Sigmoid colon (tissue), 7 donors: ENCODE data around the gene DUSP28. TPM values are rescaled to one million over a fixed set of nuclear protein-coding genes. Genes with fewer than 3 reads are reported as not detected.

ENCODE experiments used
- DNase-seq: peaks from one replicate; pipeline ENCODE4 v3.0.0-alpha.2; 2019
- H3K27ac ChIP-seq, 4 donors: fragments of 200-600 bp; sonication (generic); one replicate each; pipeline ENCODE4 v1.5.1; 2016 to 2019; ENCODE audit warnings: mild to moderate bottlenecking in 1 of 4
- H3K27me3 ChIP-seq, 3 donors: fragments of 200-600 bp; sonication (generic); one replicate each; pipeline ENCODE4 v1.5.1; 2019; ENCODE audit warnings: mild to moderate bottlenecking in 1 of 3
- H3K36me3 ChIP-seq, 4 donors: fragments of 200-600 bp; sonication (generic); one replicate each; pipeline ENCODE4 v1.5.1; 2016 to 2019
- H3K4me1 ChIP-seq, 4 donors: fragments of 200-600 bp; sonication (generic); one replicate each; pipeline ENCODE4 v1.5.1; 2017 to 2019
- H3K4me3 ChIP-seq, 4 donors: fragments of 200-600 bp; sonication (generic); one replicate each; pipeline ENCODE4 v1.5.1; 2017 to 2019; ENCODE audit warnings: mild to moderate bottlenecking in 2 of 4, moderate library complexity in 1 of 4
- H3K9me3 ChIP-seq, 4 donors: fragments of 200-600 bp in 3 of 4; sonication (generic) in 3 of 4; one replicate each; pipeline versions ENCODE4 v1.5.1 to v1.6.1; 2013 to 2019
- CTCF ChIP-seq, 4 experiments: fragments of 450-650 bp in 3 of 4; fragments of 200-600 bp in 1 of 4; IDR thresholded peaks; one replicate each; pipeline ENCODE4 v1.5.1; 2016 to 2019; ENCODE audit warnings: antibody characterized with exemption in 4 of 4, mild to moderate bottlenecking in 3 of 4, moderate library complexity in 2 of 4
- EP300 ChIP-seq, 4 donors: sonication (generic); formaldehyde crosslinking; IDR thresholded peaks; one replicate each; pipeline ENCODE4 v1.6.1; 2017; ENCODE audit warnings: antibody characterized with exemption in 4 of 4
- POLR2A ChIP-seq, 2 donors: fragments of 450-650 bp; IDR thresholded peaks; one replicate each; pipeline ENCODE4 v1.6.1; 2016; ENCODE audit warnings: antibody characterized with exemption in 2 of 2, mild to moderate bottlenecking in 2 of 2, moderate library complexity in 2 of 2
- POLR2AphosphoS5 ChIP-seq, 4 donors: sonication (generic); formaldehyde crosslinking; IDR thresholded peaks; one replicate each; pipeline ENCODE4 v1.6.1; 2017; ENCODE audit warnings: antibody characterized with exemption in 4 of 4
- WGBS, 2 donors: extraction: QIAGEN DNeasy Blood & Tissue Kit; methylation state at CpG; one replicate each; pipeline ENCODE4 v1.1.7; 2013; 5-methylcytosine and 5-hydroxymethylcytosine counted together
- intact Hi-C: fragments of 100-400 bp; cut with DNase I; formaldehyde crosslinking; loops from one replicate; pipeline ENCODE4 v1.15.1; 2023
- polyA plus RNA-seq, 3 donors: library from polyadenylated mRNA; stranded (reverse); fragments of 200-250 nt; gene quantifications; one replicate each; pipeline ENCODE4 v1.2.3, GENCODE V29; 2013
- total RNA-seq, 4 donors: library from RNA; depleted of rRNA; stranded (reverse); fragments of >200 nt; gene quantifications; one replicate each; pipeline ENCODE4 v1.1.0, GENCODE V29; 2016
- donor health status: healthy with polysubstance abuse.
- donor health status: Bipolar disorder and iron deficiency.
- donor health status: healthy.

DUSP28 gene
- total and polyA plus RNA-seq, 7 donors: 4.6 to 10.2 (median 5.4) TPM

DNA sequence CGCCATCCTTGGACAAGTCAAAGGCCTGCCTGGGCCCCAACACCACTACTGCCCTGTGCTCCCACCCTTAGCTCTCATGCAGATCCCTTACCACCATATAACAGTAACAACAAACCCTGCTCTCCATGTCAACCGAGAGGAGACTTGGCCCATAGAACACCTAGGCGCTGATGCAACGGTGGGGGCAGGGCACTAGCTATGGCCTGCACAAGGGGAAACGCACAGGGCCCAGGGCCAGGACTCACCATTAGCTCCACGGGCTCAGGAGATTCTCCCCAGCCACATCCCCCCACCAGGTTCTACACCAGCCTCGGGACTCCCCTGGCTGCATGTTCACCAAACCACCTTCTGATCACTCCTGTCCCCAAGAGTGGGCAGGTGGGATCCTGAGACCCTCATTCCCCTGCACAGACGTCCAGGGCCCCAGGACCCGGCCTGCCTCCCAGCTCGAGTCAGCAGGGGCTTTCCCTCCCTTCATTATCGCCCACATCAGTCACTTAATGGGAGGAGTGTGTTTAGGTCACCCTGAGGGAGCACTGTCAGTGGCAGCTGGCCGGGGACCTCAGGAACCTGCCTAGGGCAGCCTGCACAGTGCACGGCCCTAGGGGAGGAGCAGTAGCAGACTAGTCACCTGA lies 31.6 kb upstream of the DUSP28 start:
- peaks cover 0 to 21% (median 1%) of the 10 kb centered on the region in 4 donors for H3K36me3 ChIP-seq
- intact Hi-C loops: no loop called here

DNA sequence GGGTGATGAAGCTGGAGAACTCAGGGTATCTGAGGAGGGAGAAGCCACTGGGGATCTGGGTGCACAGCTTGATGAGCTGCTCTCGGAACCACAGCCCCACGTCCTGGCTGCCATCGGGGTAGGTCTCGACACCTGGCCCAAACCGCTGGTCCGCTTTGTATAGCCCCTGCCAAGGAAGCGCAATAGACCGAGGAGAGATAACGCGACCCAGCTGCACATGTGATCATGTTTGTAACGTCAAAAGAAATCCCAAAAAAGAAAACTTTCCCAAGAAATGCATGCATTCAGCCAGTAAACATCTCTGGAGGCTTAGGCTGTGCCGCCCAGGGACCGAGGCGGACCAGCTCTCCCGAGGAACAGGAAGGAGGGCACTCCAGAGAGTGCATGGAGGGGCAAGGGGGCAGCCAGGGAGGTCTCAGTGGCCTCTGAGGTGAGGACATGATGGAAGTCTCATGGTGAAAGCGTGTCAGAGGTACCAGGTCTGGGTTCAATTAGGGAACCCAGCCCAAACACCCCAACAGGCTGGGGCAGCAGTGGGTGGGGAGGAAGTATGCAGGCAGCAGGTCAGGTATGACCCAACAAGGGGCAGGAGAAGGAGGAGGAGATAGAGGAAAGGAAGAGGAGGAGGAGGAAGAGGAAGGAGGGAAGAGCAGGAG lies 30.7 kb upstream of the DUSP28 start:
- intact Hi-C loops: no loop called here
- TF ChIP-seq CTCF (IDR thresholded peaks at IDR 0.05): no peak
- no peak for TF ChIP-seq POLR2A (IDR thresholded peaks at IDR 0.05)
- TF ChIP-seq POLR2AphosphoS5 (IDR thresholded peaks at IDR 0.05): no peak
- no peak for TF ChIP-seq EP300 (IDR thresholded peaks at IDR 0.05)
- H3K36me3 ChIP-seq: peaks cover 0 to 17% (median 0%) of the 10 kb centered on the region in 4 donors
- WGBS, 2 donors: 96 to 98% methylated on average over 16 of the region's 16 CpGs
- H3K27me3 ChIP-seq: no peaks in the 10 kb centered on the region
- no peak overlapping the region for H3K4me3 ChIP-seq
- DNase-seq: no peak
- no peaks in the 10 kb centered on the region for H3K4me1 ChIP-seq
- H3K9me3 ChIP-seq: peaks cover 0 to 8% (median 5%) of the 10 kb centered on the region in 4 donors
- no peak overlapping the region for H3K27ac ChIP-seq

More for the DNA sequence above, 31.6 kb upstream of the DUSP28 start:
- H3K27me3 ChIP-seq: no peaks in the 10 kb centered on the region
- H3K4me1 ChIP-seq: no peaks in the 10 kb centered on the region
- peaks cover 0 to 8% (median 5%) of the 10 kb centered on the region in 4 donors for H3K9me3 ChIP-seq
- H3K4me3 ChIP-seq: no peak overlapping the region
- TF ChIP-seq EP300 (IDR thresholded peaks at IDR 0.05) (no peak), POLR2AphosphoS5 (IDR thresholded peaks at IDR 0.05) (no peak), CTCF (IDR thresholded peaks at IDR 0.05) (no peak), POLR2A (IDR thresholded peaks at IDR 0.05) (no peak)
- no peak overlapping the region for H3K27ac ChIP-seq
- 88 to 95% methylated on average over 13 of the region's 13 CpGs for WGBS, 2 donors
- no peak for DNase-seq

GRCh38 chr2:240530181-240530580 lies 30.0 kb upstream of the DUSP28 start:
- no peak for DNase-seq
- Histone ChIP-seq H3K36me3 (peaks cover 0 to 12% (median 0%) of the 10 kb centered on the region in 4 donors), H3K9me3 (peaks cover 0 to 6% (median 5%) of the 10 kb centered on the region in 4 donors), H3K4me1 (no peaks in the 10 kb centered on the region), H3K27me3 (no peaks in the 10 kb centered on the region), H3K4me3 (no peak overlapping the region), H3K27ac (no peak overlapping the region)
- 96 to 97% methylated on average over 7 of the region's 7 CpGs for WGBS, 2 donors
- intact Hi-C loops: no loop called here
- TF ChIP-seq POLR2AphosphoS5 (IDR thresholded peaks at IDR 0.05): no peak
- TF ChIP-seq POLR2A (IDR thresholded peaks at IDR 0.05): no peak
- TF ChIP-seq CTCF (IDR thresholded peaks at IDR 0.05): no peak
- no peak for TF ChIP-seq EP300 (IDR thresholded peaks at IDR 0.05)

- intact Hi-C loops: no loop called here
- 98% methylated on average over 5 of the region's 5 CpGs for WGBS, 2 donors
- Histone ChIP-seq H3K27me3 (no peaks in the 10 kb centered on the region), H3K27ac (no peak overlapping the region), H3K4me1 (no peaks in the 10 kb centered on the region), H3K9me3 (peaks cover 0 to 6% (median 4%) of the 10 kb centered on the region in 4 donors), H3K4me3 (no peak overlapping the region), H3K36me3 (peaks cover 0 to 7% (median 0%) of the 10 kb centered on the region in 4 donors)
- no peak for DNase-seq
- TF ChIP-seq CTCF (IDR thresholded peaks at IDR 0.05) (no peak), POLR2AphosphoS5 (IDR thresholded peaks at IDR 0.05) (no peak), EP300 (IDR thresholded peaks at IDR 0.05) (no peak)
Observed at GRCh38 chr2:240531038-240531437, 29.1 kb upstream of the DUSP28 start.
